HG03280 (cell line): ENCODE data around the gene RAG2.
"Not testable (repeated sequence)": the region's sequence is repeated elsewhere in the genome, so short reads cannot be mapped to it uniquely, and the experiment has no call there.

ENCODE experiments used
- ATAC-seq: cut with Tn5 transposase; IDR thresholded peaks from one replicate; pipeline ENCODE4 v1.9.1; 2021; ENCODE audit warnings: mild to moderate bottlenecking, moderate library complexity; ENCODE audit not compliant: unreplicated experiment

Gene RAG2

GRCh38 chr11:36557390-36557789, 40.6 kb downstream of the RAG2 start:
- ATAC-seq = not testable (repeated sequence)

- ATAC-seq = no peak
Measured at GRCh38 chr11:36550385-36551115, 47.5 kb downstream of the RAG2 start.
